H1 (cell line): Measurements from ENCODE around the gene CCDC192. TPM values are rescaled to one million over a fixed set of nuclear protein-coding genes. Genes with fewer than 3 reads are reported as not detected.

Experiments
- ASH2L ChIP-seq: fragments of 200-600, 300-600 bp; sonication (generic); IDR thresholded peaks from one replicate; pipeline ENCODE4 v1.7.1; 2017; ENCODE audit warnings: low read length
- BACH1 ChIP-seq: IDR thresholded peaks from 2 replicates; pipeline ENCODE4 v1.6.1; 2012; ENCODE audit warnings: low read length, improper control_type of control experiment
- SP1 ChIP-seq: IDR thresholded peaks from 2 replicates; pipeline ENCODE4 v1.6.1; 2011; ENCODE audit warnings: low read depth, low read length
- TAF7 ChIP-seq: optimal IDR thresholded peaks from 2 replicates; pipeline ENCODE3; 2011; ENCODE audit warnings: low read depth, mild to moderate bottlenecking, inconsistent platforms, low read length, moderate library complexity, borderline replicate concordance
- YY1 ChIP-seq: IDR thresholded peaks from 2 replicates; pipeline ENCODE4 v1.6.1; 2011; ENCODE audit warnings: low read depth, mild to moderate bottlenecking, low read length
- polyA plus RNA-seq, 7 experiments: library from polyadenylated mRNA; depleted of rRNA in 3 of 7; stranded (reverse) in 5 of 7; unstranded in 2 of 7; fragments of >200 nt in 5 of 7; fragments of 200-250 nt in 2 of 7; gene quantifications; 1 replicate in 5 of 7; 2 replicates in 1 of 7; 4 replicates in 1 of 7; pipeline versions ENCODE4 v1.2.1 to v1.2.3, GENCODE V29; 2011 to 2013; ENCODE audit warnings: missing spikeins in 2 of 7, mixed read lengths in 2 of 7
- total RNA-seq: library from RNA; stranded (reverse); fragmentation: NEBNext Ultra II Directional; extraction: Animal tissue kit (Norgen Biotek cat#: 25700); gene quantifications from 2 replicates; pipeline ENCODE4 v1.2.1, GENCODE V29; 2021
- TF ChIP-seq, protein P1 (sequence below): IDR thresholded peaks from 2 replicates; pipeline ENCODE4 v1.6.1; 2012; ENCODE audit warnings: inconsistent platforms

Gene CCDC192
- total and polyA plus RNA-seq, 2 of the 8 experiments (the other 6 are each of a cell fraction or from before 2014, with no cell fraction given): 0.61 TPM; not detected in 1

DNA sequence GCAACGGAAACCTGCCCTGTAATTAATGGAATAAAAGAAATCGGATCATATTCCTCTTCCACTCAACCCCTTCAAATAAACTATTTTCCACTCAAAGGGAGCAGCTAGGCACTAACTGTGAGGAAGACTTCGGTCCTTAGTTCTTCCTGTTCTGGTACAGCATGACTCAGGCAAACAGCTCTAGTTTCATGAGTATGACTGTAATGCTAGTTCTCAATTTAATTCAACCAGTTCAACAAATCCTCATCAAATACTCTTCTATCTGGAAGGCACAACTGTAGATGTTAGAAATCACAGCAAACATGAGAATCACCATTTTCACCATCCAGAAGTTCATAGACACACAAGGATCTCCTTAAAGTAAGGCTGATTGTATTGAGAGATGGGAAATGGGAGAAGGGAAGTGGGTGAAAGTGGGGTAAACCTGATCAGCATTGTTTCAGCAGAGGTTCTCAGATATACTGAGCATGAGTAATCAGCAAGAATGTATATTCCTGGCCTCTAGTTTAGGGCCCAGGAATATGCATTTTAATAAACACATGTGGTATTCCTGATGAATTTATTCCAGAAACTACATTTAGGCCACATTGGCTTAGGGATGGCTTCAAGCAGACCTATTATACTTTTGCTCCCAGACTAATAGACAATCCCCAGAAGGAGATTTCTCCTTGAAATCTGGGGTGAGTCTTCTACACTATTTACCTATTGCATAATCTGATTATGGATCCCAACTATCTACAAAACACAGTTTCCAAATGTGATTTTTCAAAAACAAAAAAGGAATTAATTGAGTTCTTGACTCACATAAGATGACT, 239.3 kb downstream of the CCDC192 start (continued):
- TF ChIP-seq, protein P1, sequence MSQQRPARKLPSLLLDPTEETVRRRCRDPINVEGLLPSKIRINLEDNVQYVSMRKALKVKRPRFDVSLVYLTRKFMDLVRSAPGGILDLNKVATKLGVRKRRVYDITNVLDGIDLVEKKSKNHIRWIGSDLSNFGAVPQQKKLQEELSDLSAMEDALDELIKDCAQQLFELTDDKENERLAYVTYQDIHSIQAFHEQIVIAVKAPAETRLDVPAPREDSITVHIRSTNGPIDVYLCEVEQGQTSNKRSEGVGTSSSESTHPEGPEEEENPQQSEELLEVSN: no peak
- no peak for TF ChIP-seq YY1
- TF ChIP-seq ASH2L: no peak
- no peak for TF ChIP-seq TAF7
- TF ChIP-seq BACH1: no peak
- TF ChIP-seq SP1: no peak
- TF ChIP-seq, all 59 proteins: peak for 0
